Stimulated activated CD8-positive, alpha-beta memory T cell treated with anti-CD3 and anti-CD28 coated beads, Interleukin-7, amount 100 ng/mL, for 48 hours (primary cell): Measurements from ENCODE around the gene ZNF683.
A peak's percentile ranks its signal among the peaks of the same experiment; 100 is the strongest.
"Not testable (repeated sequence)": the region's sequence is repeated elsewhere in the genome, so short reads cannot be mapped to it uniquely, and the experiment has no call there.

Source experiments
- DNase-seq, 2 donors: peaks; one replicate each; pipeline ENCODE4 v3.0.0-alpha.2; 2020; ENCODE audit warnings: low read depth in 1 of 2; ENCODE audit errors: extremely low read depth in 1 of 2

The ZNF683 gene

GRCh38 chr1:26338670-26339069 is 33.9 kb downstream of the ZNF683 start:
- no peak for DNase-seq

DNA sequence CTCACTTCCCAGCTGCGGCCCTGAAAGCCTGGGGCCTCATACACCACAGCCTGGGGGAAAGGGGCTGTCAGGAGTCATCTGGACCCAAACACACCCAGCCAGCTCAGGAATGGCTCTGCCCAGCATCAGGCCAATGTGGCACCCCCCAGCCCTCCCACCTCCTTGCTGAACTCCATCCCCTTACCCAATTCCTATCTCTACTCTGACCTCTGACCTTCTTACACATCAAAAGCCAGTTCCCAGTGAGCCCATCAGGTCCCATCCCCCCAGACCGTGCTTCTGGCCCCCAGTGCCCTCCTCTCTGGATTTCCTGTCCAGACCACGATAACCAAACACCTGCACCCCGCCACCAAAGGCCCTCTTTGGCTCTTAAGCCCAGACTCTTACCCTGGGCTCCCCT is 34.9 kb downstream of the ZNF683 start:
- DNase-seq: no peak

DNA sequence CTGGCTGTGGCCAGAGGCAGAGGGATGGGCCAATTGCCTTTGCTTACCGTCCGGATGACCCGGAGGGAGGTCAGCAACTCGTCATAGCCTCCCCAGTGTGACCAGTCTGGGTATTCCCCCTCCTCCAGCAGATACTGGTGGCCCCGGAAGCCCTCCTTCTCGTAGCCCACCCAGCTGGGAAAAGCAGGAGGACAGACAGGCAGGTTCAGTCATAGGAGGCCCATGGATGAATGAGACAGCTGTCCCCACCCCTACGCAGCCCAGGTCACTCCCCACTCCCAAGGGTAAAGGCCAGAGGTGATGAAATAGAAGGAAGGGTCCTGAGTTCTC is 35.4 kb downstream of the ZNF683 start:
- no peak for DNase-seq

- DNase-seq: peak in 1 of 2 donors; percentile 77
These were observed 35.9 kb downstream of the ZNF683 start for GRCh38 chr1:26336477-26337205.

DNA sequence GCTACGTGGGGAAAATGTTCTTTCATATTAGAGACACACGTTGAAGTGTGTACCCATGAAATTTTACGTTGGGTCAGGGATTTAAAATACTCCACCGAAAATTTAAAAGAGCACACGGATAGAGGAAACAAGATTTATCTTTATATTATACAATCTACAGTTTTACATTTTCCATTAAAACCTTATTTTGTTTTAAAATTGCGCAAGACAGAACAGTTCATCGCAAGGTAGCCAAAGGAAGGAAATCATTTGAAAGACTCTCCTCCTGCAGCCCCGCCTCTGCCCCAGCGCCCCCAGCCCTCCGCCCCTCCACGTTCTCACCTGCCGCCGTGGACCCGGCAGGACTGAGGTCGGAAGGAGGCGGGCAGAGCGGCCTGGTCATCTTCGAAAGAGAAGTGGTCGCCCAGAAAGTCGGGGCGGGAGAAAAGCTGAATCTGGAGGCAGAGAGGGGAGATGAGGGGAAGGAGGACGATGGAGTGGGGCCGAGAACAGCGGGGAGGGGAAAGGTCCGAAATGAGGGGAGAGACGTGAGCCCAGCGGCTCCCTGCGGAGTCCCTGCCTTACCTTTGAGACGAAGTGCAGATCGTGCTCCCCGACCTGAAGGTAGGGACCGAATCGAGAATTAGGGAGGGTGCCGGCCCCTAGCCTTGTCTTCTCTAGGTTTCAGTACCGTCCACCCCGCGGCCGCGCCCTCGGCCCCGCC is 36.6 kb downstream of the ZNF683 start:
- no peak for DNase-seq

DNA sequence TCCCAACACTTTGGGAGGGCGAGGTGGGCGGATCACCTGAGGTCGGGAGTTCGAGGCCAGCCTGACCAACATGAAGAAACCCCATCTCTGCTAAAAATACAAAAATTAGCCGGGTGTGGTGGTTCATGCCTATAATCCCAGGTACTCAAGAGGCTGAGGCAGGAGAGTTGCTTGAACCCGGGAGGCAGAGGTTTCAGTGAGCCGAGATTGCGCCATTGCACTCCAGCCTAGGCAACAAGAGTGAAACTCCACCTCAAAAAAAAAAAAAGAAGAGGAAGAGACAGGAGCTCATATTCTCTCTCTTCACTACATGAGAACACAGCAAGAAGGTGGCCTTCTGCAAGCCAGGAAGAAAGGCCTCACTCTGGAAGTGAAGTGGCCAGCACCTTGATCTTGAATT is 39.2 kb downstream of the ZNF683 start:
- not testable (repeated sequence) for DNase-seq

- DNase-seq: no peak
These were observed 42.3 kb downstream of the ZNF683 start for GRCh38 chr1:26330276-26330675.

DNA sequence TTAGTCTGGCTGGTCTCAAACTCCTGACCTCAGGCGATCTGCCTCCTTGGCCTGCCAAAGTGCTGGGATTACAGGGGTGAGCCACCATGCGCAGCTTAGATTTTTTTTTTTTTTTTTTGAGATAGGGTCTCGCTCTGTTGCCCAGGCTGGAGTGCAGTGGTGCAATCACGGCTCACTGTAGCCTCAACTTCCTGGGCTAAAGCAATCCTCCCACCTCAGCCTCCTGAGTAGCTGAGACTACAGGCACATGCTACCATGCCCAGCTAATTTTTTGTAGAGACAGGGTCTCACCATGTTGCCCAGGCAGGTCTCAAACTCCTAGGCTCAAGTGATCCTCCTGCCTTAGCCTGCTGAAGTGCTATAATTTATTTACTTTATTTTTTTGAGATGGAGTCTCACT is 43.2 kb downstream of the ZNF683 start:
- DNase-seq: not testable (repeated sequence)

GRCh38 chr1:26328597-26328996 is 44.0 kb downstream of the ZNF683 start:
- no peak for DNase-seq

DNA sequence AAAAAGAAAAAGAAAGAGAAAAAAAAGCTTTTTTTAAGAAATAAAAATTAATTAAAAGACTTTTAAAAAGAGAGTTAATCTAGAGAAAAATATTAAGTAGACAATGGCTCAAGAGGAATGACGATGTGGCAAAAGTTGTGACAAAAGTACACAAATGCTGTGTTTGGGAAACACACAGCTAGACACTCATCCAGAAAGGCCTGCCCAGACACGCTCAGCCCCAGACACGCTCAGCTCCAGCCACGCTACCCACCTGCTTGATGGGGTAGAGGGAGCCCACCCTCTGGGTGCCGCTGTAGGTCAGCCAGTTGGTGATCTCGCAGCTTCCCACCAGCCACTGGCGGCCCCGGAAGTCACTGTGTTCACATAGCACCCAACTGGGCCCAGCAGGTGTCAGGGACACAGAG is 44.6 kb downstream of the ZNF683 start:
- DNase-seq: no peak

- no peak for DNase-seq
These were observed 48.0 kb downstream of the ZNF683 start for GRCh38 chr1:26324550-26324949.

GRCh38 chr1:26323382-26323781 is 49.2 kb downstream of the ZNF683 start:
- DNase-seq: no peak

GRCh38 chr1:26322042-26322331 is 50.6 kb downstream of the ZNF683 start:
- DNase-seq: no peak

DNA sequence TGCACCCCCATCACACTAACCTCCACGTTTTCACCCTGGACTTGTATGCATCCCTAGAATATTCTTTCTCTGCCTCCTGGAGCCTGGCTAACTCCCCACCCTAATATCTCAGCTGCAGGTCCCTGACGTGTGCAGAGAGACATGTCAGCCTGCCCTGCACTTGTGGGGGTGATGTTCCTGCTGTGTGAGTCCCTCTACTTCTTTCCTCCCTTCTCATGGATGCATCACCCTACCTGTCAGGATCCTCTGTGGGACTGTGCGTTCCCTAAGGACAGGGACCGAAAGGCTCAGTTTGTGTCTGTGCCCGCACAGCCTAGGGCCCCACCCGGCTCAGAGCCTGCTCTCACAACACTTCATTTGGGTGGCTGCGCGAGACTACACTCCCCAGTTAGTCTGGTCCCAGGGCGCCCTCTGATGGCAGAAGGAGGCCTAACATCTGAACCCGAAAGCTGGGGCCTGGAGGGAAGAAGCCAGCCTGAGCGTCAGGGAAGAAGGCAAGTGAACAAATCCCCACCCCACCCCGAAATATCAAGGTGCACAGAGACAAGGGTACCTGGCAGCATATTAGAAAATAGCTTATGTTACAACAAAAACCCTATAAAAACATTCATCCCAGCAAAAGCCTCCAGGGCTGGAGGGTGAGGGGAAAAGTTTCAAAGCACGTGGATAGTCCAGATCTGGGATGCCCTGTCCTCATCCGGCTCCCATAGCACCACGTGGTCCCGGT is 51.1 kb downstream of the ZNF683 start:
- peak; percentile 76 to 90 for DNase-seq

DNA sequence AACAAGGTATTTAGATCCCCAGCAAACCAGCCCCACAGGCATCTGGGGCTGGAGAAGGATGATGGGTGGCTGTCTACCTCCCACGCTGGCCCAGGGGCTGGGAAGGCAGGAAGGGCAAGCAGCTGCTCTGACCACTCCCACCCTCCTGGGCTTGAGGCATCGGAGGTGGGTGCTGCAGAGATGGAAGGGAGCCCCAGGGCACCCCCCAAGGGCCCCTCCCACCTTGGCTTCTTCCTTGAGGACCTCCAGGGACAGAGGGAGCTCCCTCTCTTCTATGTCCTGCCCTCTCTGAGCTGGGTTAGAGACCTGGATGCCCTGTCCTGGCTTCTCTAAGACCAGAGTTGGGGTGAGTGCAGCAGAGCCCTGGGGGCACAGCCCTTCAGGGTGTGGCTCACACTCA is 51.7 kb downstream of the ZNF683 start:
- DNase-seq: no peak

GRCh38 chr1:26318338-26319064 is 54.0 kb downstream of the ZNF683 start:
- peak in 1 of 2 donors; percentile 62 for DNase-seq

DNA sequence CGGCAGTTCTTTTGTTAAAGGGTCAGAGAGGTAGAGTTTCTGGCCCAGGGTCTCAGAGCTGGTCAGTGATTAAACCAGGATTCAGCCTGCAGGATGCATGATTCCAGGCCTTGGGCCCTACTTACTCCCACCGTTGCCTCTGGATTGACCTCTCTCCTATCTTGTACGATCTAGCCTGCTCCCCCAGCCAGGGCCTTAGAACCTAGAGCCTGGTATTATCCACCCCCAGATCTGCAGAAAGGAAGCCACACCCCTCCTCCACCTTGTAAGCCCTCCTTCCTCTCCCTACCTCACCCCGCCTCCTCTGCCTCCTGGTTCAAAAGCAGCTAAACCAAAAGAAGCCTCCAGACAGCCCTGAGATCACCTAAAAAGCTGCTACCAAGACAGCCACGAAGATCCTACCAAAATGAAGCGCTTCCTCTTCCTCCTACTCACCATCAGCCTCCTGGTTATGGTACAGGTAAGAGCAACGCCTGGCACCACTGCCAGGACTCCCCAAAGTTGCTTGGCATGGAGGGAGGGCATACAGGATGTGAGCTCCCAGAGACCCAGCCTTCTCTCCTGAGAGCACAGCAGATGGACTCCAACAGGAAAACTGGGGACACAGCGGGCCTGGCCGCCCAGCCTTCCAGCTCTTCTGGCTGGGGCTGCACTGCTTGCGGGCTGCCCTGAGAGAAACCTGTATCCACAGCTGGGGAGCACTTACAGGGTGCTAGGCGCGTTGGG is 54.8 kb downstream of the ZNF683 start, which contains the start of gene CD52:
CD52 (plus strand) TSS at position 347 of the 726 bp plus-strand sequence; CDS start at position 407, 60 bp downstream.
- DNase-seq: peak; percentile 49 to 68

DNA sequence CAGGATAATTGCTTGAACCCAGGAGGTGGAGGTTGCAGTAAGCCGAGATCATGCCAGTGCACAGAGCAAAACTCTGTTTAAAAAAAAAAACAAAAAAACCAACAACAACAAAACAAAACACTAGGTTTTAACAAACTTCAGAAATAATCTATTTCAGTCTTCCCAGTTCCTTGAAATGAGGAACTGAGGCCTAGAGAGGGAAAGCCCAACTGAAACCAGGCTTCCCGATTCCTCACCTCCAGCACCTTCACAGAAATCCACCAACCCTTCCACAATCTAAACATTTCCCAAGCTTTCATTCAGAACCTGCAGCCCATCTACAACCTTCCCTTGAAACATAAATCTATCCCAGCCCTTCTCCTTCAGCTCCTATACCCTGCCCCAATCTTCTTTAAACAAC is 55.4 kb downstream of the ZNF683 start:
- DNase-seq: no peak

- DNase-seq: no peak
These were observed 56.4 kb downstream of the ZNF683 start for GRCh38 chr1:26315874-26316850.

DNA sequence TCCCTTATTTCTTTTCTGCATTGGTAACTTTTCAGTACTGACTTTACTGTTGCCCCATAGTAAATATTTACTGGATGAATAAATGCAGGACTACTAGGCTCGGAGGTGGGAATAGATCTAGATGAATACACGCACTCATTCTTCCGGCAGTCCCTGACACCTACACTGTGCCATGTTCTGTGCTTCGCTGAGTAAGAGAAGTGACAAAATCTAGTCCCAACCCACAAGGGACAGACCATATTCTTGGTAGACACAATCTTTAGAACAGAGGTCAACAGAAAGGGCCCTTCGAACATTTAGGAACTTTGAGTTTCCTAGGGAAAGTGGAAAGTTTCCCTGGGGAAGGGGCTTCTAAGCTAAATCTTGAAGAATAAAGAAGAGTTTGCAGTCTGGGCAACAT is 58.0 kb downstream of the ZNF683 start:
- no peak for DNase-seq
